Stimulated activated CD4-positive, alpha-beta T cell treated with anti-CD3 and anti-CD28 coated beads, Interleukin-4, amount 100 ng/mL, for 4 hours (primary cell): ENCODE measurements around the gene ZNF366.

Experiments used
- DNase-seq, 2 experiments: peaks; one replicate each; pipeline ENCODE4 v3.0.0-alpha.2; 2020

The ZNF366 gene

DNA sequence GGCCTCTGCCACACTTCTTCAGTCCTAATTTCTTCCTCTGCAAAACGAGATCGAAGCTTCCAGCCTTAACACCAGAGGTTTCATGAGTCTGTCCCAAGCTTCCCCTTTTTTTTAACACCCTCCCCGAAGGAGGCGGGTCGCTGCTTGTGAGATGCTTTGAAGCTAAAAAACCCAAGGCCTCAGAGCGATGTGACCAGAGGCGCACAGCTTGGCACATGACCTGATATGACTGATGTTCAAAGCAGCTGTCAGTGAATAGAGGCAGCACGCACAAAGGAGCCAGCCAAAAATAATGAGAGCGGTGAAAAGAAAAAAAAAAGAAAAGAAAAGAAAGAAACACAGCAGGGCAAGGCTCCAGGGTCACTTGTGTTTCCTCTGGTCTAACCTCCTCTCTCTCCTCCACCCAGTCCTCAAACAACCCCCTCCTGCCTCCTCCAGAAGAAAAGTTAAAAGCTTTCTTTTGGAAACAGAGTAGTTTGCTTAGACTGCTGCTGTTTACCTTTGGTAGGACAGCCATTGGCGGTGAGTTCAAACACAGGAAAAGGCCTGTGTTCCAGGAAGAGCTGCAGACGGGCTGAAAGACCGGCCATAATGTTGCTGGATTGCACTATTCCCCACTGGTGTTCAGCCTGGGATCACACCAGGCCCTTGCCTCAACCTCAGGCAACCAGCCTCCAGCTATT, 10.9 kb upstream of the ZNF366 start:
- DNase-seq: no peak

GRCh38 chr5:72516916-72517315, 9.7 kb upstream of the ZNF366 start:
- DNase-seq: no peak

DNA sequence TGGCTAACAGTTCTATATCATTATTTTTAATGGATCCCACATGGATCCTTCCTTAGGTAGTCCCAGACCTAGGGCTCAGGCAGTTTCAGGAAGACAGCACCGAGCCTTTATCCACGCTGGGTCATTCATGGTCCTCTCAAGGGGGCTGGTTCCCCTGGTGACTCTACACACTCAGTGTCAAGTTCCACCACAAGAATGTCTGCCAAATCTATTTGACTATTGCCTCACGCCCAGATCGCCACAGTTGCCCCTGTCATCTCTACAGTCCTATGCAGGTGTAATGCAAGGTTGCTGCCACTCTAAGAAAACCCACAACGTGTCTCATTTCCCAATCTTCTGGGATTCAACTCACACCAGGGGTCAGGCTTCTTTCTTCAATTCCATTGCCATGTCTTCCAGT, 8.0 kb upstream of the ZNF366 start:
- no peak for DNase-seq

GRCh38 chr5:72512593-72512860, 5.3 kb upstream of the ZNF366 start:
- no peak for DNase-seq

- no peak for DNase-seq
Measured at GRCh38 chr5:72511774-72512592, 4.8 kb upstream of the ZNF366 start.

DNA sequence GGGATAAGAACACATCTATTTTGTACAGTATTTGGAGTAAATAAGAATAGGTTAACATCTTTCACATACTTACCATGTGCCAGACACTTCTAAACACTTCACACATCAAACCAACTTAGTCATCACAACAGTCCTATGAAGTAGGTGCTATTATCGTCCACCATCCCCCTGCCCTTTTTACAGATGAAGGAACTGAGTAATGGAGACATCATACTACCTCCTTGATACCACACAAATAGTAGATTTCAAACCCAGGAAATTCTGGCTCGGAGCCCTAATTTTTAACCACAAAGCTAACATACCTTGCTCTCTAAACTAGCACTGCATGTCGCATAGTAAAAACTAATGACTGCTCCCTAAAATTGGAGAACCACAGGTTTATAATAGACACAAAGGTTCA, 4.2 kb upstream of the ZNF366 start:
- DNase-seq: no peak

DNA sequence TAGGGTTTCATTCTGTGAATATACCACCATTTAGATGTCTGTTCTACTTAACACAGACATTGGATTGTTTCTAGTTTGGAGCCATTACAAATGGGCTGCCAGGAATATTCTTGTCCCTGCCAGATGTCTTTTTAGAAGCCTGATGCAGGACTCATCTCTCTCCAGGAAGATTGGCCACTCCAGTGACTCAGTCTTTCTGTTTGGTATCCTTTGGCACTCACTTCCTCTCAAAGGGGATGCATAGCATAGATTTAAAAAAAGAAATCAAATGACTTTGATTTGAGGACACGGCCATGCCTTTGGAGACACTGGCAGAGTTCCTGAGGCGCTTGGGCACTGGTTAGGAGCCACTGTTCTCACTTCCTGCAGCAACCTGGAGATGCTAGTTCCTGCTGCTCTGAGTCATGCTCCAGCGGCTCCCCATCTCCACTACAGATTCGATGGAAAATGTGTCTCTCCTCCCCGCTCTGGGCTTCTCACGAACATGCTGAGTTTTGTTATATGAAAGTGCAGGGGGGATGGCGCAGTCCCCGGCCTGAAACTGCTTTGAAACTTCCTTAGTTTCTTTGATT, 3.5 kb upstream of the ZNF366 start:
- DNase-seq: no peak

DNA sequence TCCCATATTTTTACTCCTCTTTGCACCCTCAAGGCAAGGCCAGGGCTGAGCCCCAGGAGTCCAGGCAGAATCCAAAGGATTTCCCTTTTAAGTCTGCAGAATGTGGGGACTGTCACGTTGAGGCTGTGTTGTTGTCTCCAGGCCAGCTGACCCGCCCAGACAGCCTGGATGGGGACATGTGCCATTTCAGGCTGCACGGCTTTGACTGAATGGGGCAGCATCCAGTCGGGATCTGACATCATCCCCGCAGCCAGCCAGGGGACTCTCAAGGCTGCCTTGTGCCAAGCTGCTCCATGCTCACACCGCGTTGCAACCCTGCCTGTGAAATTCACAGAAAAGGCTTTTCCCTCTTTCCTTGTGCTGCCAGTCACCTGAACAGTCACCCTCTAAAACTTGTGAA, 2.2 kb upstream of the ZNF366 start:
- DNase-seq: no peak

DNA sequence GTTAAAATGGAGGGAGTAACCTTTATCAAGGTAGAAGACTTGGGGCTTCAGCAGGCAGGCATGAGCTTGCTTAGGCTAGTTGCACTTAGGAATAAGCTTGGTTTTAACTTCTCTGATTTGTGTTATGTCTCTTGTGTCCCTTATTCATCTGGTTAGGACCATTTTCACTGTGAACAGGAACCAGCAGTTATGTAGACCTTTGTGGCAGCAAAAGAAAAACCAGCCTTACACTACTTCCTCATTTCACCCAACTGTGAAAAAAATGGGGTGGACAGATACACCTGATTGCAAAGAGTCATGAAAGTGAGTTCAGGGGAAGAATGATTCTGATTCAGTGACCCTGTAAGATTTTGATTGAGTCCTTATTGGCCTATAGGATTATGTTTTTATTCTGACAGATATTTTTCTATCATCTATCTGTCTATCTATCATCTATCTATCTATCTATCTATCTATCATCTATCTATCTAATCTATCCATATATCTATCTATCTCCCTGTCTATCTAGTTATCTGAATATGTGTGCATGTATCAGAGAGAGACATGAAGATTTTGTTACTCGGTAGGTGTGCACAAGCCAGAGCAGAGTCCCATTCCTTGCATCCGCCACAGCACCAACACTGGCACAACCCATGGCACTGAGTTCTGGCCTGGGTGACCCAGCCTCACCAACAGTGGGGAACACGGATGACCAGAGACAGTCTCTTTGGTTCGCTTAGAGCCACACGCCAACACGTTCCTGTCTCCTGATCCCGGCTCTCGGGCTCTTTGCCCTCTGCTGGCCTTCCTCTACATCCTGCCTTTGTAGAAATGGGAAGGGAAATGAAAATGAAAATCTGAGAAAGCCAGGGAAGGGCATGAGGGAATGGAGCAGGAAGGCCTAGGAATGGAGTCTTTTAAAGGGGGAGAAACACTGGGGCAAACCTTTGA, 1.3 kb upstream of the ZNF366 start:
- DNase-seq: no peak

DNA sequence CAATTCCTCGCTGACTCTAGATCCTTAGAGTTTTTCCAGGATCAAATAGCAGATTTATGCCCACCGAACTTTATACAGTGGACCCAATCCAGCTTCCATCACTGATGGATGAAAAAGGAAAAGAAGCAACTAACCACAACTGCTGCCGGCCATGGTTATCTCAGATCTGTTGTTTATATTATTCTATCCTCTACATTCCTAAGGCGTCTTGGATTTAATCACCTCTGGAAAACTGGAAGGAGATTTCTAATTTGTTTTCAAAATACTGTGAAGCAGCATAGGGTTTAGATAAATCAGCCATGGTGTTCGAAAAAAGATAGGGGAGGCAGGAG, 663 bp upstream of the ZNF366 start:
- DNase-seq: no peak

DNA sequence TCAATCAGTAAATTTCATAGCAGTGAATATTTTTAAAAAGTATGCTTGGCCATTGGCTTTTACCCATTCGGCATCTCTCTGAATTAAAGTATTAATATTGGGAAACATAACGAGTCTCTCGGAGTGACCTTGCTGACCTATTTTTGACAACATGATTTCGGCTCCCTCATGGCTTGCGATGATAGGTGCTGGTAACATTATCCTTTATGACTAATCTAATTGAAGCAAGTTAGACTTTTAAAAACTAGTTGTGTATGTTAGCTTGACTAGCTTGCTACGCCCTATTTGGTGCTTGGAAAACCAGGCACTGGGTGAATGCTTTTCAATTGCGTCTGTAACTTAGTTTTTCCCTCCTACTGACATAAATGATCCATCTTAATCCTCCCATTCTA, 1.1 kb downstream of the ZNF366 start:
- DNase-seq: no peak

GRCh38 chr5:72505539-72506157, 1.6 kb downstream of the ZNF366 start:
- no peak for DNase-seq

- no peak for DNase-seq
Measured at GRCh38 chr5:72505016-72505415, 2.2 kb downstream of the ZNF366 start.

- no peak for DNase-seq
Measured at GRCh38 chr5:72503888-72504491, 3.2 kb downstream of the ZNF366 start.

DNA sequence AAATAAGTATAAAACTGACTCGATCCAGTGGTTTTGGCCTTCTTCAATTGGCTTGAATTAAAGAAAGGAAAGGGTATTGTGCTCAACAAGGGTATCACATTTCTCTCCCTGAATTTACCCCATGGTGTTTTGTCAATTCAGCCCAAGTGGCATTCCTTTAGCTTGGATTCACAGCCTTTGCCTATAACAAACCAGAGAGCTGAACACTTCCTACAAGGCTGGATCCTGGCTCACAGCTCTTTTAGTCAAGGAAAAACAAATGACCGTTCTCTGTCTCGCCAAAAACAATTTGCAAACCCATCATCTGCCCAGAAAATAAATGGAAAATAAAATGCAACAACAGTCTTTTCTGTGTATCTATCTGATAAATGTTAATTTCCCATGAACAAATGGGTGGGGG, 5.7 kb downstream of the ZNF366 start:
- no peak for DNase-seq

- DNase-seq: no peak
Measured at GRCh38 chr5:72499730-72500129, 7.5 kb downstream of the ZNF366 start.

DNA sequence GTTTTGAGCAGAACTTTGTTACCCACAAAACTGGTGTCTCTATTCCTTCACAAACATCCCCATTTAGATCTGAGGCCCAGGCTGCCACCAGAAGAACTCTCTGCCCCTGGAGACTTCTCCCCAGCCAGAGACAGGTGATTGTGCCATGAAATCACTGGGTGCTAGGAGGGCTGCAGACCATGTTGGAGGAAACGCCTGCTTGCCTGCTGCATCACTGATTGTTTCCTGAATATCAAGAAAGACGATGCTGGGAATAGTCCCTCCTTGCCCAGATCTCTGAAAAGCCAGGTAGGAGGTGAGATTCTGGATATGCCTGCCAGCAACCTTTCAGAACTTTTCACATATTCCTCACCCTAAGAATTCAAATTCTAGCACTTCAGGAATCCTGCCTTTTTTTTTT, 8.1 kb downstream of the ZNF366 start:
- no peak for DNase-seq

DNA sequence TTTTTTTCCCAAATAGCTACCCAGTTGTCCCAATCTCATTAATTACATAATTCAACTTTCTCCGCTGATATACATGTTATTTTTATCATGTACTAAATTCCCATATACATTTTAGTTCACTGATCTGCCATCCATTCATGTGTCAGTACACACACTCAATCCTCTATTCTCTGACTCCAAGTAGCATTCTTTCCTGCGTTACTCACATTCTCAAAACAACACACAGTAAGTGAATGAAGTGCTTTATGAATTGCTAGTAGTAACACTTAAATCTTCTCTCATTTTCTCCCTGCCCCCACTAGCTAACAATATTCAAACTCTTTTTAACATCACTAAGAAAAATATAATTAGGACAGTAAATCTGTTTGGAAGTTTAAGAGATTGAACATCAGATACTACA, 8.9 kb downstream of the ZNF366 start:
- no peak for DNase-seq

DNA sequence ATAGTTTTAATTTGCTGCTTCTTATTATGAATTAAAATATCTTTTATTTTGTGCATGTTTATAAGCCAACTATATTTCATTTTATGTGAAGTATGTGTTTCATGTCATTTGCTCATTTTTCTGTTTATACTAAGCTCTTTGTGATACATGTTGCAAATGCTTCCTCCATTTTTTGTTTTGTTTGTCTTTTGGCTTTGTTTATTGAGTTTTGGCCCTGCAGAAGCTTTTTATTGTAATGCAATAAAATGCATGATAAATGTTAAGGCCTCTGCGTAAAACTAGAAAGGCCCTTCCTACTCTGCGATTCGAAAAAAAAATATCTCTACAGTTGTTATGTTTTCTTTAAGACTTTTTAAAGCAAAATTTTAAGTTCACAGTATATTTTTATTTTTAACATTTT, 9.4 kb downstream of the ZNF366 start:
- no peak for DNase-seq

- no peak for DNase-seq
Measured at GRCh38 chr5:72495410-72495809, 11.8 kb downstream of the ZNF366 start.

GRCh38 chr5:72494623-72495124, 12.5 kb downstream of the ZNF366 start:
- DNase-seq: no peak

- no peak for DNase-seq
Measured at GRCh38 chr5:72489536-72489935, 17.7 kb downstream of the ZNF366 start.

GRCh38 chr5:72488756-72489155, 18.5 kb downstream of the ZNF366 start:
- no peak for DNase-seq
